A549 (cell line): ENCODE measurements around the gene PBX3. TPM values are rescaled to one million over a fixed set of nuclear protein-coding genes. Genes with fewer than 3 reads are reported as not detected.

ENCODE experiments used
- ATAC-seq, 2 experiments: fragments of 200-7000 bp in 1 of 2; fragments of >200 bp in 1 of 2; cut with Nextera tagmentation in 1 of 2; cut with Tn5 transposase in 1 of 2; 3 replicates each; pipeline versions ENCODE4 v1.8.0 to v1.9.1; 2018 to 2020; ENCODE audit warnings: mild to moderate bottlenecking in 1 of 2, moderate library complexity in 1 of 2
- CTCF ChIA-PET: fragments of 300-600 bp; sonication (Branson Sonifier 250); formaldehyde crosslinking; extraction: SDS; loops from one replicate; lab custom pipeline; 2021; ENCODE audit warnings: antibody characterized with exemption, inconsistent platforms; lab: Yijun Ruan, JAX
- POLR2A ChIA-PET: fragments of 350-600 bp; formaldehyde crosslinking; extraction: SDS; loops from one replicate; lab custom pipeline; 2021; ENCODE audit warnings: antibody characterized with exemption, inconsistent platforms; lab: Yijun Ruan, JAX
- DNase-seq, 2 experiments: peaks; one replicate each; pipeline versions ENCODE4 v3.0.0 to v3.0.0-alpha.2; 2011 to 2016; ENCODE audit warnings: low read depth in 1 of 2, low spot score in 1 of 2
- FAIRE-seq: peaks from 2 replicates; lab custom pipeline; 2011; peaks lifted over from hg19 to GRCh38; lab: Jason Lieb, UNC
- H3K27ac ChIP-seq, 2 experiments: fragments of >200 bp; sonication (Bioruptor Twin); formaldehyde crosslinking; 3 replicates each; pipeline ENCODE4 v1.5.1; 2016 to 2017
- H3K4me1 ChIP-seq: fragments of >200 bp; sonication (Bioruptor Twin); formaldehyde crosslinking; 3 replicates; pipeline ENCODE4 v1.6.1; 2016
- H3K4me2 ChIP-seq: fragments of >200 bp; sonication (Bioruptor Twin); formaldehyde crosslinking; 3 replicates; pipeline ENCODE4 v1.6.1; 2016
- H3K4me3 ChIP-seq: fragments of >200 bp; sonication (Bioruptor Twin); formaldehyde crosslinking; 3 replicates; pipeline ENCODE4 v1.5.1; 2016
- H3K9me3 ChIP-seq: fragments of >200 bp; sonication (Bioruptor Twin); formaldehyde crosslinking; 3 replicates; pipeline ENCODE4 v1.6.1; 2016
- CBX2 ChIP-seq: fragments of 200-600 bp; sonication (generic); IDR thresholded peaks from 2 replicates; pipeline ENCODE4 v1.6.1; 2016; ENCODE audit warnings: low read depth, mild to moderate bottlenecking, borderline replicate concordance
- EHF ChIP-seq: fragments of 250-450 bp; sonication (Bioruptor Pico); IDR thresholded peaks from 2 replicates; pipeline ENCODE4 v1.5.0; 2020; ENCODE audit warnings: mild to moderate bottlenecking
- FOSB ChIP-seq: fragments of 250-450 bp; sonication (Bioruptor Pico); IDR thresholded peaks from 2 replicates; pipeline ENCODE4 v1.5.0; 2020; ENCODE audit warnings: mild to moderate bottlenecking, moderate library complexity
- FOSL2 ChIP-seq, 2 experiments: fragments of 450-650 bp in 1 of 2; fragments of >200 bp in 1 of 2; sonication (Bioruptor Twin) in 1 of 2; formaldehyde crosslinking; IDR thresholded peaks; 2 replicates each; pipeline versions ENCODE4 v1.5.0 to v1.6.1; 2016 to 2020; ENCODE audit warnings: mild to moderate bottlenecking in 1 of 2, moderate library complexity in 1 of 2
- FOXS1 ChIP-seq: fragments of 250-450 bp; sonication (Bioruptor Pico); IDR thresholded peaks from 2 replicates; pipeline ENCODE4 v1.5.0; 2020; ENCODE audit warnings: mild to moderate bottlenecking, moderate library complexity
- GATA3 ChIP-seq: IDR thresholded peaks from 2 replicates; pipeline ENCODE4 v1.6.1; 2012; ENCODE audit warnings: borderline replicate concordance
- HMGXB4 ChIP-seq: fragments of 250-450 bp; sonication (Bioruptor Pico); IDR thresholded peaks from 2 replicates; pipeline ENCODE4 v1.5.0; 2021; ENCODE audit warnings: mild to moderate bottlenecking, moderate library complexity, borderline replicate concordance
- HOXB5 ChIP-seq: fragments of 250-450 bp; sonication (Bioruptor Pico); IDR thresholded peaks from 2 replicates; pipeline ENCODE4 v1.5.0; 2020; ENCODE audit warnings: mild to moderate bottlenecking, moderate library complexity
- KDM1A ChIP-seq: fragments of 200-600 bp; sonication (generic); IDR thresholded peaks from 2 replicates; pipeline ENCODE4 v1.6.1; 2016; ENCODE audit warnings: low read depth, mild to moderate bottlenecking
- KDM5A ChIP-seq: fragments of 200-600 bp; sonication (generic); IDR thresholded peaks from 2 replicates; pipeline ENCODE4 v1.6.1; 2016; ENCODE audit warnings: antibody characterized with exemption, mild to moderate bottlenecking
- MAFK ChIP-seq: fragments of 450-650 bp; IDR thresholded peaks from 2 replicates; pipeline ENCODE4 v1.6.1; 2014; ENCODE audit not compliant: partially characterized antibody
- MYC ChIP-seq: IDR thresholded peaks from 2 replicates; pipeline ENCODE4 v1.6.1; 2012; ENCODE audit warnings: mild to moderate bottlenecking, inconsistent platforms, low read length, improper control_type of control experiment, borderline replicate concordance
- NFE2L2 ChIP-seq: fragments of 150-350 bp; conservative IDR thresholded peaks from 2 replicates; pipeline ENCODE4 v1.6.1; 2014; ENCODE audit warnings: low read length
- NPAS2 ChIP-seq: fragments of 250-450 bp; sonication (Bioruptor Pico); IDR thresholded peaks from 2 replicates; pipeline ENCODE4 v1.8.0; 2022; ENCODE audit warnings: mild to moderate bottlenecking, moderate library complexity, borderline replicate concordance
- RARB ChIP-seq: fragments of 250-450 bp; sonication (Bioruptor Pico); IDR thresholded peaks from 2 replicates; pipeline ENCODE4 v1.8.0; 2021; ENCODE audit warnings: mild to moderate bottlenecking, moderate library complexity
- RNF2 ChIP-seq: fragments of 200-600 bp; sonication (generic); IDR thresholded peaks from 2 replicates; pipeline ENCODE4 v1.6.1; 2016; ENCODE audit warnings: low read depth, mild to moderate bottlenecking, antibody characterized with exemption, moderate library complexity, borderline replicate concordance
- WGBS: methylation state at CpG from one replicate; pipeline ENCODE4 v1.1.6; 2017; ENCODE audit errors: missing lambda C conversion rate; 5-methylcytosine and 5-hydroxymethylcytosine counted together
- polyA plus RNA-seq, 4 experiments: library from polyadenylated mRNA; depleted of rRNA in 3 of 4; stranded (reverse); fragments of >200 nt; fragmentation: RNase III in 1 of 4; extraction: RNeasy Plus Mini Kit Qiagen cat#74134 plus additional on column Dnase treatment in 1 of 4; gene quantifications; 2 replicates in 3 of 4; 3 replicates in 1 of 4; pipeline ENCODE4 v1.2.3, GENCODE V29; 2011 to 2017
- TF ChIP-seq, protein P1 (sequence below): fragments of 450-650 bp; IDR thresholded peaks from 2 replicates; pipeline ENCODE4 v1.6.1; 2014; ENCODE audit warnings: antibody characterized with exemption
- TF ChIP-seq, protein P2 (sequence below): IDR thresholded peaks from 2 replicates; pipeline ENCODE4 v1.6.1; 2012; ENCODE audit warnings: low read depth, borderline replicate concordance
- TF ChIP-seq, protein P3 (sequence below): fragments of >200 bp; sonication (Bioruptor Twin); formaldehyde crosslinking; IDR thresholded peaks from 3 replicates; pipeline ENCODE4 v1.6.1; 2016
- TF ChIP-seq, protein P4 (sequence below): fragments of >200 bp; sonication (Bioruptor Twin); formaldehyde crosslinking; IDR thresholded peaks from 3 replicates; pipeline ENCODE4 v1.5.1; 2016

The PBX3 gene
- polyA plus RNA-seq, 2 of the 4 experiments (the other 2 are of a cell fraction): 10.7 to 23.5 TPM

DNA sequence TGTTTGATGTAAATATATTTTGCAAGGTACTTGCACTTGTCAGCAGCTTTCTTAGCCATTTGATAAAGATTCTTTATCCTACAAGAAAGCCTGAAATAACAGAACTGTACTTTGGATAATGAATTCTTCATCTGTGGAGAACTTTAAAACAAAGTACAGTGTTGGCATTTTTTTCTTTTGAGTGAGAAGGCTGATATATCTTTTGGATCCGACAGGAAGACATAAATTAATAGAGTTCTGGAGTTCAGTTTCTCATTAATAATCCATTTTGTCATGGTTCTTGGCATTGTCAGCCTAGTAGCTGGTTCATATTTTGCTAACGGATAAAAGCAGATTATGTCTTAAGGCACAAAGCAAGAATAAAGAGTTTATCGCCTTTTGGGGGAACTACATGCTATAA lies 17.0 kb downstream of the PBX3 start:
- ATAC-seq (no peak), FAIRE-seq (no peak), DNase-seq (no peak)
- CTCF ChIA-PET: interaction anchor here (0.6 kb wide), 1 partner anchor 518 kb away, joined by 3 read pairs; no protein-coding TSS in a partner anchor
- no peaks in the 10 kb centered on the region for H3K9me3 ChIP-seq
- H3K4me3 ChIP-seq: no peak overlapping the region
- no peak overlapping the region for H3K27ac ChIP-seq
- 86% methylated on average over 3 of the region's 3 CpGs for WGBS
- TF ChIP-seq NPAS2 (no peak), RNF2 (no peak), FOXS1 (no peak), EHF (CRISPR knock-in tag) (no peak), FOSL2 (IDR thresholded peaks at IDR 0.05) (no peak), FOSL2 (CRISPR knock-in tag; IDR thresholded peaks at IDR 0.05) (no peak), RARB (CRISPR knock-in tag) (no peak), KDM1A (no peak), NFE2L2 (no peak)
- TF ChIP-seq, protein P1, sequence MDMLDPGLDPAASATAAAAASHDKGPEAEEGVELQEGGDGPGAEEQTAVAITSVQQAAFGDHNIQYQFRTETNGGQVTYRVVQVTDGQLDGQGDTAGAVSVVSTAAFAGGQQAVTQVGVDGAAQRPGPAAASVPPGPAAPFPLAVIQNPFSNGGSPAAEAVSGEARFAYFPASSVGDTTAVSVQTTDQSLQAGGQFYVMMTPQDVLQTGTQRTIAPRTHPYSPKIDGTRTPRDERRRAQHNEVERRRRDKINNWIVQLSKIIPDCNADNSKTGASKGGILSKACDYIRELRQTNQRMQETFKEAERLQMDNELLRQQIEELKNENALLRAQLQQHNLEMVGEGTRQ: no peak
- H3K4me1 ChIP-seq: no peaks in the 10 kb centered on the region
- POLR2A ChIA-PET: no interaction called here
- H3K4me2 ChIP-seq: no peak overlapping the region

GRCh38 chr9:125766468-125767221 lies 19.5 kb downstream of the PBX3 start:
- DNase-seq (no peak), FAIRE-seq (no peak), ATAC-seq (no peak)
- Histone ChIP-seq H3K4me3 (no peak overlapping the region), H3K9me3 (no peaks in the 10 kb centered on the region), H3K4me1 (no peaks in the 10 kb centered on the region), H3K4me2 (no peak overlapping the region), H3K27ac (no peak overlapping the region)
- WGBS: 92% methylated on average over 2 of the region's 2 CpGs
- peak; percentile 92 for TF ChIP-seq MAFK
- TF ChIP-seq KDM5A: no peak
- ChIA-PET POLR2A (no interaction called here), CTCF (no interaction called here)

- H3K27ac ChIP-seq: no peak overlapping the region
- H3K4me3 ChIP-seq: no peak overlapping the region
- no peak for ATAC-seq
- no peak overlapping the region for H3K4me2 ChIP-seq
- no peaks in the 10 kb centered on the region for H3K4me1 ChIP-seq
- H3K9me3 ChIP-seq: no peaks in the 10 kb centered on the region
- POLR2A ChIA-PET: no interaction called here
- DNase-seq: no peak
- no peak for FAIRE-seq
- CTCF ChIA-PET: no interaction called here
- TF ChIP-seq FOSB (CRISPR knock-in tag) (no peak), FOXS1 (no peak), FOSL2 (IDR thresholded peaks at IDR 0.05) (no peak), FOSL2 (CRISPR knock-in tag; IDR thresholded peaks at IDR 0.05) (no peak), HMGXB4 (CRISPR knock-in tag) (no peak), NFE2L2 (no peak), CBX2 (no peak), MYC (no peak), GATA3 (no peak), HOXB5 (CRISPR knock-in tag) (no peak)
- TF ChIP-seq, protein P2, sequence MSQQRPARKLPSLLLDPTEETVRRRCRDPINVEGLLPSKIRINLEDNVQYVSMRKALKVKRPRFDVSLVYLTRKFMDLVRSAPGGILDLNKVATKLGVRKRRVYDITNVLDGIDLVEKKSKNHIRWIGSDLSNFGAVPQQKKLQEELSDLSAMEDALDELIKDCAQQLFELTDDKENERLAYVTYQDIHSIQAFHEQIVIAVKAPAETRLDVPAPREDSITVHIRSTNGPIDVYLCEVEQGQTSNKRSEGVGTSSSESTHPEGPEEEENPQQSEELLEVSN: no peak
- TF ChIP-seq, protein P3, sequence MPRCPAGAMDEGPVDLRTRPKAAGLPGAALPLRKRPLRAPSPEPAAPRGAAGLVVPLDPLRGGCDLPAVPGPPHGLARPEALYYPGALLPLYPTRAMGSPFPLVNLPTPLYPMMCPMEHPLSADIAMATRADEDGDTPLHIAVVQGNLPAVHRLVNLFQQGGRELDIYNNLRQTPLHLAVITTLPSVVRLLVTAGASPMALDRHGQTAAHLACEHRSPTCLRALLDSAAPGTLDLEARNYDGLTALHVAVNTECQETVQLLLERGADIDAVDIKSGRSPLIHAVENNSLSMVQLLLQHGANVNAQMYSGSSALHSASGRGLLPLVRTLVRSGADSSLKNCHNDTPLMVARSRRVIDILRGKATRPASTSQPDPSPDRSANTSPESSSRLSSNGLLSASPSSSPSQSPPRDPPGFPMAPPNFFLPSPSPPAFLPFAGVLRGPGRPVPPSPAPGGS: no peak
- TF ChIP-seq, protein P4, sequence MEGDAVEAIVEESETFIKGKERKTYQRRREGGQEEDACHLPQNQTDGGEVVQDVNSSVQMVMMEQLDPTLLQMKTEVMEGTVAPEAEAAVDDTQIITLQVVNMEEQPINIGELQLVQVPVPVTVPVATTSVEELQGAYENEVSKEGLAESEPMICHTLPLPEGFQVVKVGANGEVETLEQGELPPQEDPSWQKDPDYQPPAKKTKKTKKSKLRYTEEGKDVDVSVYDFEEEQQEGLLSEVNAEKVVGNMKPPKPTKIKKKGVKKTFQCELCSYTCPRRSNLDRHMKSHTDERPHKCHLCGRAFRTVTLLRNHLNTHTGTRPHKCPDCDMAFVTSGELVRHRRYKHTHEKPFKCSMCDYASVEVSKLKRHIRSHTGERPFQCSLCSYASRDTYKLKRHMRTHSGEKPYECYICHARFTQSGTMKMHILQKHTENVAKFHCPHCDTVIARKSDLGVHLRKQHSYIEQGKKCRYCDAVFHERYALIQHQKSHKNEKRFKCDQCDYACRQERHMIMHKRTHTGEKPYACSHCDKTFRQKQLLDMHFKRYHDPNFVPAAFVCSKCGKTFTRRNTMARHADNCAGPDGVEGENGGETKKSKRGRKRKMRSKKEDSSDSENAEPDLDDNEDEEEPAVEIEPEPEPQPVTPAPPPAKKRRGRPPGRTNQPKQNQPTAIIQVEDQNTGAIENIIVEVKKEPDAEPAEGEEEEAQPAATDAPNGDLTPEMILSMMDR: no peak
- TF ChIP-seq, all 56 proteins: peak for 0
Observed at GRCh38 chr9:125767349-125767748, 20.2 kb downstream of the PBX3 start.
